ENCODE measurements around the gene CCDC192. TPM values are rescaled to one million over a fixed set of nuclear protein-coding genes. Genes with fewer than 3 reads are reported as not detected.

Gene CCDC192
- total RNA-seq, 2 donors from 2014 or later = not detected

DNA sequence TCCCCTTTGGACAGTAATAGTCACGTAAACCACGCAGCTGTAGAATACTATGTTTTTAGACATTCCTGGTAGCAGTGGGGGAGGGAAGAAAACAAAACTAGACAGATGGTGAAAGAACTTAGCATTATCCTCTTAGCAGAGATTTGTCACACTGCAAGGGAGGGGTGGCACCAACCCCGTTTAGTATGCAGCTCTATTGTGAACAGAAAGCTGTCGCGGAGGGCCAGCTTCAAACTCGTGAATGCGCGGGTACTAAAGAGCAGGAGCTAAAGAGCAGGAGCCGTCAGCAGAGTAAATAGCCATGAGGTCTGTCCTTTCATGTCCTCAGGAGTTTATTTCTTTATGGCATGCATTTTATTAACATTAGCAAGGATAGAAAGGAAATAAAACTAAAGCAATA is 238.5 kb downstream of the CCDC192 start:
- H3K9me3 ChIP-seq = no peaks in the 10 kb centered on the region
- no peaks in the 10 kb centered on the region for H3K36me3 ChIP-seq (replicated peaks in 1 of 2; ENCODE audit: insufficient read depth in 1 of 2, low read depth in 2 of 2)
- 72 to 79% methylated on average over 8 to 9 of the region's 9 CpGs for WGBS, 2 donors
- H3K27ac ChIP-seq = no peak overlapping the region
- no peaks in the 10 kb centered on the region for H3K27me3 ChIP-seq
- TF ChIP-seq, protein P1, sequence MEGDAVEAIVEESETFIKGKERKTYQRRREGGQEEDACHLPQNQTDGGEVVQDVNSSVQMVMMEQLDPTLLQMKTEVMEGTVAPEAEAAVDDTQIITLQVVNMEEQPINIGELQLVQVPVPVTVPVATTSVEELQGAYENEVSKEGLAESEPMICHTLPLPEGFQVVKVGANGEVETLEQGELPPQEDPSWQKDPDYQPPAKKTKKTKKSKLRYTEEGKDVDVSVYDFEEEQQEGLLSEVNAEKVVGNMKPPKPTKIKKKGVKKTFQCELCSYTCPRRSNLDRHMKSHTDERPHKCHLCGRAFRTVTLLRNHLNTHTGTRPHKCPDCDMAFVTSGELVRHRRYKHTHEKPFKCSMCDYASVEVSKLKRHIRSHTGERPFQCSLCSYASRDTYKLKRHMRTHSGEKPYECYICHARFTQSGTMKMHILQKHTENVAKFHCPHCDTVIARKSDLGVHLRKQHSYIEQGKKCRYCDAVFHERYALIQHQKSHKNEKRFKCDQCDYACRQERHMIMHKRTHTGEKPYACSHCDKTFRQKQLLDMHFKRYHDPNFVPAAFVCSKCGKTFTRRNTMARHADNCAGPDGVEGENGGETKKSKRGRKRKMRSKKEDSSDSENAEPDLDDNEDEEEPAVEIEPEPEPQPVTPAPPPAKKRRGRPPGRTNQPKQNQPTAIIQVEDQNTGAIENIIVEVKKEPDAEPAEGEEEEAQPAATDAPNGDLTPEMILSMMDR (IDR thresholded peaks at IDR 0.05) = no peak
- TF ChIP-seq POLR2A (IDR thresholded peaks at IDR 0.05) = no peak
- no peak for ATAC-seq
- DNase-seq = no peak
- intact Hi-C loops (cut with DNase I) = no loop called here
- no peak overlapping the region for H3K4me3 ChIP-seq
- peaks cover 7% of the 10 kb centered on the region for H3K4me1 ChIP-seq

DNA sequence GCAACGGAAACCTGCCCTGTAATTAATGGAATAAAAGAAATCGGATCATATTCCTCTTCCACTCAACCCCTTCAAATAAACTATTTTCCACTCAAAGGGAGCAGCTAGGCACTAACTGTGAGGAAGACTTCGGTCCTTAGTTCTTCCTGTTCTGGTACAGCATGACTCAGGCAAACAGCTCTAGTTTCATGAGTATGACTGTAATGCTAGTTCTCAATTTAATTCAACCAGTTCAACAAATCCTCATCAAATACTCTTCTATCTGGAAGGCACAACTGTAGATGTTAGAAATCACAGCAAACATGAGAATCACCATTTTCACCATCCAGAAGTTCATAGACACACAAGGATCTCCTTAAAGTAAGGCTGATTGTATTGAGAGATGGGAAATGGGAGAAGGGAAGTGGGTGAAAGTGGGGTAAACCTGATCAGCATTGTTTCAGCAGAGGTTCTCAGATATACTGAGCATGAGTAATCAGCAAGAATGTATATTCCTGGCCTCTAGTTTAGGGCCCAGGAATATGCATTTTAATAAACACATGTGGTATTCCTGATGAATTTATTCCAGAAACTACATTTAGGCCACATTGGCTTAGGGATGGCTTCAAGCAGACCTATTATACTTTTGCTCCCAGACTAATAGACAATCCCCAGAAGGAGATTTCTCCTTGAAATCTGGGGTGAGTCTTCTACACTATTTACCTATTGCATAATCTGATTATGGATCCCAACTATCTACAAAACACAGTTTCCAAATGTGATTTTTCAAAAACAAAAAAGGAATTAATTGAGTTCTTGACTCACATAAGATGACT is 239.3 kb downstream of the CCDC192 start:
- peaks cover 5% of the 10 kb centered on the region for H3K4me1 ChIP-seq
- no peak overlapping the region for H3K27ac ChIP-seq
- H3K4me3 ChIP-seq = no peak overlapping the region
- intact Hi-C loops (cut with DNase I) = no loop called here
- H3K9me3 ChIP-seq = no peaks in the 10 kb centered on the region
- DNase-seq (no peak), ATAC-seq (no peak)
- H3K36me3 ChIP-seq (replicated peaks in 1 of 2; ENCODE audit: insufficient read depth in 1 of 2, low read depth in 2 of 2) = no peaks in the 10 kb centered on the region
- no peaks in the 10 kb centered on the region for H3K27me3 ChIP-seq
- no peak for TF ChIP-seq POLR2A (IDR thresholded peaks at IDR 0.05)
- TF ChIP-seq, protein P1 (IDR thresholded peaks at IDR 0.05) = no peak
- 86 to 89% methylated on average over 3 of the region's 3 CpGs for WGBS, 2 donors

DNA sequence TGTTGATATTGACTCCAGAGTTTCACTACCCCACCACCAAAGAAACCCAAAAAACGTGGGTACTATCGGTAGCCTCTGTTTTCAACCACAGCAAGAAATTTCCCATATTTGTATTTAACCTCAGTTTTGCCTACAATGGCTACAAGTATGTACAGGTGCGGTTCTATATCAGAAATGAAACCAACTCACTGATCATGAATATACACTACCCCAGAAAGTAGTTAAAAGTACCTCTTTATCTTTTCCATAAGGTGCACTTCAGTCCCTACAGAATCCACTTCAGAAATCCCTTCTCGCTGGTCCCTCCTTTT is 239.8 kb downstream of the CCDC192 start:
- WGBS, 2 donors = 85 to 89% methylated on average over 4 of the region's 4 CpGs
- Histone ChIP-seq H3K4me3 (no peak overlapping the region), H3K36me3 (replicated peaks in 1 of 2; ENCODE audit: insufficient read depth in 1 of 2, low read depth in 2 of 2) (no peaks in the 10 kb centered on the region), H3K27ac (no peak overlapping the region), H3K9me3 (no peaks in the 10 kb centered on the region), H3K27me3 (no peaks in the 10 kb centered on the region), H3K4me1 (peaks cover 5% of the 10 kb centered on the region)
- DNase-seq (no peak), ATAC-seq (no peak)
- intact Hi-C loops (cut with DNase I) = no loop called here
- TF ChIP-seq POLR2A (IDR thresholded peaks at IDR 0.05) = no peak
- TF ChIP-seq, protein P1 (IDR thresholded peaks at IDR 0.05) = no peak

DNA sequence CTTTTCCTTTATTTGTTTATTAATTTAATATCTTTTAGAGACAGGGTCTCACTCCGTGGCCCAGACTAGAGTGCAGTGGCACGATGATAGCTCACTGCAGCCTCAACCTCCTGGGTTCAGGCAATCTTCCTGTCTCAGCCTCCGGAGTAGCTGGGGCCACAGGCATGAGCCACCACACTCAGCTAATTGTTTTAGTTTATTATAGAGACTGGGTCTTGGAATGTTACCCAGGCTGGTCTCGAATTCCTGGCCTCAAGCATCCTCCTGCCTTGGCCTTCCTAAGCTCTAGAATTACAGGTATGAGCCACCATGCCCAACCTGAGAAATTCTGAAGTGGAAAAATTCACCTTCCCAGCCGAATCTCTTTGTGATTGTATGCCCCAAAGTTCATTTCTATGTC is 240.9 kb downstream of the CCDC192 start:
- DNase-seq (no peak), ATAC-seq (no peak)
- TF ChIP-seq POLR2A (IDR thresholded peaks at IDR 0.05) = no peak
- TF ChIP-seq, protein P1 (IDR thresholded peaks at IDR 0.05) = no peak
- peaks cover 5% of the 10 kb centered on the region for H3K4me1 ChIP-seq
- no peaks in the 10 kb centered on the region for H3K36me3 ChIP-seq (replicated peaks in 1 of 2; ENCODE audit: insufficient read depth in 1 of 2, low read depth in 2 of 2)
- H3K27ac ChIP-seq = no peak overlapping the region
- no peaks in the 10 kb centered on the region for H3K9me3 ChIP-seq
- H3K27me3 ChIP-seq = no peaks in the 10 kb centered on the region
- intact Hi-C loops (cut with DNase I) = no loop called here
- no peak overlapping the region for H3K4me3 ChIP-seq
- whole genome bisulfite sequencing, 2 donors = 84 to 89% methylated on average over 5 of the region's 5 CpGs

DNA sequence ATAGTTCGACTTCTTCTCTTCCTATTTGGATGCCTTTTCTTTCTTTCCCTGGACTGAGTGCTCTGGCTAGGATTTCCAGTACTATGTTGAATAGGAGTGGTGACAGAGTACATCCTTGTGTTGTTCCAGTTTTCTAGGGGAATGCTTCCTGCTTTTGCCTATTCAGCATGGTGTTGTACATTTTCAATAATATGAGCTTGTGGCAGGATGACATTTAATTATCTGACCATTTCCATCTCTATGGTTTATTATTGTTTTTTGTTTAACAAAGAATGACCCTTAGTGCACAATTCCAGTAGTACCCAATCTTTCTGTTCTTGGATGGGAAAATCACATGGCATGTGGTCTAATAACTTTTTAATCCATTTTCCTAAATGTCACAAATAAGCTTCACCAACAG is 244.8 kb downstream of the CCDC192 start:
- no peak overlapping the region for H3K27ac ChIP-seq
- H3K4me1 ChIP-seq = peaks cover 5% of the 10 kb centered on the region
- H3K9me3 ChIP-seq = no peaks in the 10 kb centered on the region
- intact Hi-C loops (cut with DNase I) = no loop called here
- TF ChIP-seq, protein P1 (IDR thresholded peaks at IDR 0.05) = no peak
- TF ChIP-seq POLR2A (IDR thresholded peaks at IDR 0.05) = no peak
- no peaks in the 10 kb centered on the region for H3K27me3 ChIP-seq
- no peak overlapping the region for H3K4me3 ChIP-seq
- no peaks in the 10 kb centered on the region for H3K36me3 ChIP-seq (replicated peaks in 1 of 2; ENCODE audit: insufficient read depth in 1 of 2, low read depth in 2 of 2)
- ATAC-seq = no peak
- WGBS, 2 donors = 87 to 96% methylated on average over 1 of the region's 1 CpG
- no peak for DNase-seq
